Putamen (tissue), 1 donor: ENCODE results near the gene PRKCSH.
A peak's percentile ranks its signal among the peaks of the same experiment; 100 is the strongest.
"Not testable (repeated sequence)": the region's sequence is repeated elsewhere in the genome, so short reads cannot be mapped to it uniquely, and the experiment has no call there.

Source experiments
- DNase-seq: peaks from one replicate; pipeline ENCODE4 v3.0.0-alpha.2; 2016; ENCODE audit warnings: low spot score

The PRKCSH gene

GRCh38 chr19:11450570-11451326 lies 15.3 kb downstream of the PRKCSH start:
- DNase-seq: no peak

- no peak for DNase-seq
These were observed 16.0 kb downstream of the PRKCSH start for GRCh38 chr19:11451327-11451870.

- no peak for DNase-seq
These were observed 16.6 kb downstream of the PRKCSH start for GRCh38 chr19:11451871-11452619.

- DNase-seq: no peak
These were observed 17.3 kb downstream of the PRKCSH start for GRCh38 chr19:11452620-11453310.

GRCh38 chr19:11453468-11454341 lies 18.3 kb downstream of the PRKCSH start:
- no peak for DNase-seq

- not testable (repeated sequence) for DNase-seq
These were observed 19.8 kb downstream of the PRKCSH start for GRCh38 chr19:11455233-11455554.

- no peak for DNase-seq
These were observed 21.2 kb downstream of the PRKCSH start for GRCh38 chr19:11456659-11457058.

- peak; percentile 90 for DNase-seq
These were observed 21.7 kb downstream of the PRKCSH start for GRCh38 chr19:11457115-11457514.

- DNase-seq: no peak
These were observed 22.4 kb downstream of the PRKCSH start for GRCh38 chr19:11457831-11458230.

GRCh38 chr19:11458236-11458900 lies 22.9 kb downstream of the PRKCSH start:
- no peak for DNase-seq

GRCh38 chr19:11458912-11459311 lies 23.5 kb downstream of the PRKCSH start:
- not testable (repeated sequence) for DNase-seq

- DNase-seq: no peak
These were observed 24.8 kb downstream of the PRKCSH start for GRCh38 chr19:11460207-11460606.

- DNase-seq: no peak
These were observed 26.0 kb downstream of the PRKCSH start for GRCh38 chr19:11461453-11461852.

- no peak for DNase-seq
These were observed 28.0 kb downstream of the PRKCSH start for GRCh38 chr19:11463391-11463790.

GRCh38 chr19:11464333-11465265 lies 29.2 kb downstream of the PRKCSH start:
- DNase-seq: no peak

- DNase-seq: no peak
These were observed 30.2 kb downstream of the PRKCSH start for GRCh38 chr19:11465600-11465999.

- DNase-seq: not testable (repeated sequence)
These were observed 32.9 kb downstream of the PRKCSH start for GRCh38 chr19:11468266-11468845.

- DNase-seq: no peak
These were observed 38.3 kb downstream of the PRKCSH start for GRCh38 chr19:11473725-11474124.

GRCh38 chr19:11475343-11475742 lies 39.9 kb downstream of the PRKCSH start:
- not testable (repeated sequence) for DNase-seq

- DNase-seq: no peak
These were observed 40.4 kb downstream of the PRKCSH start for GRCh38 chr19:11475861-11476260.
